Measurements from ENCODE around the gene SULT2B1.

Gene SULT2B1

DNA sequence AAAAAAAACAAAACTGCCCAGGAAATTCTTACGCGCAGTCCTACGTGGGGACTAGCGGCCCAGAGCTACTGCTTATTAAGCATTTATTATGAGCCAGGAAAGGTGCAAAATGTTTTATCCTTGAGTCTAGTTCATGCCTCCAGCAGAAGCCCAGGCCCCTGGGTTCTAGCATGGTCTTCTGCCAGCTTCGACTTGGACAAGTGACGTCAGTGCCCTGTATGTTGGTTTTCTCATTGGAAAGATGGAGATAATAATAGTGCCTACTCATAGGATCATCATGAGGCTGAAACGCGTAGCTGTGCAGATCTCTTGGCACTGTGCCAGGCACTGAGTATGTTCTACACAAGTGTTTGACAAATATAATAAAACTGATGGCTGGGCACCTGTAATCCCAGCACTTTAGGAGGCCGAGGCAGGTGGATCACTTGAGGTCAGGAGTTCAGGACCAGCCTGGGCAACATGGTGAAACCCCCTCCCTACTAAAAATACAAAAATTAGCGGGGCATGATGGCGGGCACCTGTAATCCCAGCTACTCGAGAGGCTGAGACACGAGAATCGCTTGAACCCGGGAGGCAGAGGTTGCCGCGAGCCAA is 12.4 kb upstream of the SULT2B1 start:
- DNase-seq (ENCODE audit: low read depth in 2 of 2) = peak; percentile 67 to 84
- no peak overlapping the region for H3K4me3 ChIP-seq (replicated peaks in 1 of 2; ENCODE audit: low read depth in 2 of 2, low read length in 2 of 2)
- TF ChIP-seq CTCF (IDR thresholded peaks at IDR 0.05; ENCODE audit: low read depth, low read length) = no peak

DNA sequence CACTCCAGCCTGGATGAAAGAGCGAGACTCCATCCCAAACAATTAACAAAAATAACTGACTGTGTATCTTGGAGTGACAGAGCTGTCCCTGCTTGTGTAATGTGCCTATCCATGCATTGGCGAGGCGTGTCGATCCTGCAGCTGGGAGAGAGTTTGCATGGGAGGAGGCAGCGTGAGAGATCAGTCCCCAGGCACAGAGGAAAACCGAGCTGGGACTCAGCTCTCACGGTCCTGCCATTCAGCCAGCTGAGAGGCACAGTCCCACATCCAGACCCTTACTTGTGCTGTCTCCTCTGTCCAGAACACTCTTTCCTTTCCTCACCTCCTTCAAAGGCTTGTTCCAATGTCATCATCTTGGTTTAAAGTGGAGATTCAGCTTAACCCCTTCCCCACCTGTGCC is 11.9 kb upstream of the SULT2B1 start:
- no peak for TF ChIP-seq CTCF (IDR thresholded peaks at IDR 0.05; ENCODE audit: low read depth, low read length)
- no peak for DNase-seq (ENCODE audit: low read depth in 2 of 2)
- H3K4me3 ChIP-seq (replicated peaks in 1 of 2; ENCODE audit: low read depth in 2 of 2, low read length in 2 of 2) = no peak overlapping the region

GRCh38 chr19:48541813-48542212 is 10.2 kb upstream of the SULT2B1 start:
- no peak overlapping the region for H3K4me3 ChIP-seq (replicated peaks in 1 of 2; ENCODE audit: low read depth in 2 of 2, low read length in 2 of 2)
- DNase-seq (ENCODE audit: low read depth in 2 of 2) = no peak
- no peak for TF ChIP-seq CTCF (IDR thresholded peaks at IDR 0.05; ENCODE audit: low read depth, low read length)

DNA sequence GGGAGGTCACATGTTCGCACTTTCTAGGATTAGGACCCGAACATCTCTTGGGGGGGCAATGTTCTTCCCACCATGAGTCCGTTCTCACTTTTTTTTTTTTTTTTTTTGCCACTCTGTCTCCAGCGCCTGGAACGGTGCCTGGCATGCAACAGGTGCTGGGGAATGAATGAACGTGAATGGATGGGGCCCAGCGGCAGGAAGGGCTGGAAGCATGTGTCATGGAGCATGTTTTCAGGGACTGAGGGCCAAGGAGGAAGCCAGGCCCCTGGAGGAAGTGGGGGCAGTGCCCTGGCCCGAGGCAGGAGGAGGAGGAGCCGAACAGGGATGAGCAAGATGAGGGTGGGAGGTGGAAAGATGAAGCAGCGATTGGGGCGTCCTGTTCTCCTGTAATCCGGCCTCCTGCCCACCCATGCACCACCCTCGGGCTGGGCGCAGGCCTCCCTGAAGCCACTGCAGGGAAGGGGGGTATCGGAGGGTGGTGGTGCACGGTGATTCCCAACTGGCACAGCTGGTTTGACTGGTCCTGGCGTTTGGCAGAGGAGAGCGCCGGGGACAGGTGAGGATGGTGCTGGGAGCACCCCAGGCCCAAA is 8.8 kb upstream of the SULT2B1 start:
- TF ChIP-seq CTCF (IDR thresholded peaks at IDR 0.05; ENCODE audit: low read depth, low read length) = no peak
- no peak overlapping the region for H3K4me3 ChIP-seq (replicated peaks in 1 of 2; ENCODE audit: low read depth in 2 of 2, low read length in 2 of 2)
- peak; percentile 64 to 73 for DNase-seq (ENCODE audit: low read depth in 2 of 2)

- no peak overlapping the region for H3K4me3 ChIP-seq (replicated peaks in 1 of 2; ENCODE audit: low read depth in 2 of 2, low read length in 2 of 2)
- DNase-seq (ENCODE audit: low read depth in 2 of 2) = no peak
- TF ChIP-seq CTCF (IDR thresholded peaks at IDR 0.05; ENCODE audit: low read depth, low read length) = no peak
Observed at GRCh38 chr19:48544856-48545750, 6.9 kb upstream of the SULT2B1 start.

DNA sequence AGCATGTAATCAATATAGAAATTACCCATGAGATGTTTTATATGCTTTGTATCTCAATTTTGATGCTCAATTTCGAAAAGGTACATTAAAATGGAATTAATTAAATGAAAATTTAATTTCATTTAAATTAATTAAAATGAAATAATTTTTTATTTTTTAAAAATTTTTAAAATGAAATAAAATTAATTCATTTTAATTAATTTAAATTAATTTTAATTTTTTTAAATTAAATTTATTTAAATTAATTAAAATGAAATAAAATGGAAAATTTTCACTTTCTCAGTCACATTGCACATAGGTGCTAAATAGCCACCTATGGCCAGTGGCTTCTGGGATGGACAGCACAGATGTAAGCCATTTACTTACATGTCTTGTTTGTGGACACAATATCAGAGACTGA is 4.2 kb upstream of the SULT2B1 start:
- H3K4me3 ChIP-seq (replicated peaks in 1 of 2; ENCODE audit: low read depth in 2 of 2, low read length in 2 of 2) = no peak overlapping the region
- no peak for DNase-seq (ENCODE audit: low read depth in 2 of 2)
- no peak for TF ChIP-seq CTCF (IDR thresholded peaks at IDR 0.05; ENCODE audit: low read depth, low read length)
